ENCODE measurements around the gene ATP6V1C2.

GRCh38 chr2:10771786-10772185 lies 50.4 kb downstream of the ATP6V1C2 start:
- TF ChIP-seq, protein P1, sequence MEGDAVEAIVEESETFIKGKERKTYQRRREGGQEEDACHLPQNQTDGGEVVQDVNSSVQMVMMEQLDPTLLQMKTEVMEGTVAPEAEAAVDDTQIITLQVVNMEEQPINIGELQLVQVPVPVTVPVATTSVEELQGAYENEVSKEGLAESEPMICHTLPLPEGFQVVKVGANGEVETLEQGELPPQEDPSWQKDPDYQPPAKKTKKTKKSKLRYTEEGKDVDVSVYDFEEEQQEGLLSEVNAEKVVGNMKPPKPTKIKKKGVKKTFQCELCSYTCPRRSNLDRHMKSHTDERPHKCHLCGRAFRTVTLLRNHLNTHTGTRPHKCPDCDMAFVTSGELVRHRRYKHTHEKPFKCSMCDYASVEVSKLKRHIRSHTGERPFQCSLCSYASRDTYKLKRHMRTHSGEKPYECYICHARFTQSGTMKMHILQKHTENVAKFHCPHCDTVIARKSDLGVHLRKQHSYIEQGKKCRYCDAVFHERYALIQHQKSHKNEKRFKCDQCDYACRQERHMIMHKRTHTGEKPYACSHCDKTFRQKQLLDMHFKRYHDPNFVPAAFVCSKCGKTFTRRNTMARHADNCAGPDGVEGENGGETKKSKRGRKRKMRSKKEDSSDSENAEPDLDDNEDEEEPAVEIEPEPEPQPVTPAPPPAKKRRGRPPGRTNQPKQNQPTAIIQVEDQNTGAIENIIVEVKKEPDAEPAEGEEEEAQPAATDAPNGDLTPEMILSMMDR (conservative IDR thresholded peaks at IDR 0.05): no peak
- no peak for TF ChIP-seq EZH2 (IDR thresholded peaks at IDR 0.05; ENCODE audit: low read depth)

All from PC-9 (cell line).